WTC11 (cell line): ENCODE results near the gene ESAM. TPM values are rescaled to one million over a fixed set of nuclear protein-coding genes. Genes with fewer than 3 reads are reported as not detected.
A peak's percentile ranks its signal among the peaks of the same experiment; 100 is the strongest.

ENCODE experiments used
- ATAC-seq: fragments of 200-7000 bp; cut with Tn5 transposase; 2 replicates; pipeline ENCODE4 v1.10.0; 2021; ENCODE audit warnings: mild to moderate bottlenecking, moderate library complexity
- CTCF ChIA-PET: fragments of 300-600 bp; sonication (Branson Sonifier 250); formaldehyde crosslinking; loops from one replicate; lab custom pipeline; 2021; ENCODE audit warnings: antibody characterized with exemption; lab: Charles Lee
- POLR2A ChIA-PET: fragments of 350-600 bp; sonication (Branson Sonifier 250); formaldehyde crosslinking; loops from one replicate; lab custom pipeline; 2021; ENCODE audit warnings: antibody characterized with exemption; lab: Charles Lee
- DNase-seq: peaks from one replicate; pipeline ENCODE4 v3.0.0; 2021; ENCODE audit warnings: low spot score
- H3K27ac Mint-ChIP-seq: 2 replicates; pipeline ENCODE4 v1.8.0; 2021; ENCODE audit warnings: mixed read lengths
- H3K27me3 Mint-ChIP-seq: 2 replicates; pipeline ENCODE4 v1.8.0; 2021; ENCODE audit warnings: low read depth, mild to moderate bottlenecking, moderate library complexity, mixed read lengths
- H3K36me3 Mint-ChIP-seq: 2 replicates; pipeline ENCODE4 v1.8.0; 2021; ENCODE audit warnings: mixed read lengths
- H3K4me1 Mint-ChIP-seq: 2 replicates; pipeline ENCODE4 v1.8.0; 2022; ENCODE audit warnings: mixed read lengths
- H3K4me3 Mint-ChIP-seq: 2 replicates; pipeline ENCODE4 v1.8.0; 2021; ENCODE audit warnings: mild to moderate bottlenecking, moderate library complexity, mixed read lengths
- H3K9me3 Mint-ChIP-seq: 2 replicates; pipeline ENCODE4 v1.8.0; 2021; ENCODE audit warnings: mixed read lengths
- CBFB ChIP-seq: sonication (generic); formaldehyde crosslinking; IDR thresholded peaks from 2 replicates; pipeline ENCODE4 v1.8.1; 2022; ENCODE audit warnings: mild to moderate bottlenecking, low read depth, missing genetic modification reagents
- CREB1 ChIP-seq: sonication (generic); formaldehyde crosslinking; IDR thresholded peaks from 2 replicates; pipeline ENCODE4 v1.8.0; 2023; ENCODE audit warnings: mild to moderate bottlenecking, missing genetic modification reagents
- EMX1 ChIP-seq: fragments of 250-450 bp; sonication (Bioruptor Pico); IDR thresholded peaks from 2 replicates; pipeline ENCODE4 v1.8.0; 2021; ENCODE audit warnings: mild to moderate bottlenecking
- FOXJ3 ChIP-seq: sonication (generic); formaldehyde crosslinking; IDR thresholded peaks from 2 replicates; pipeline ENCODE4 v1.9.0; 2021; ENCODE audit warnings: missing genetic modification reagents, mild to moderate bottlenecking, borderline replicate concordance
- GRHL2 ChIP-seq: fragments of 250-450 bp; sonication (Bioruptor Pico); IDR thresholded peaks from 2 replicates; pipeline ENCODE4 v1.8.0; 2022; ENCODE audit warnings: mild to moderate bottlenecking, moderate library complexity; ENCODE audit not compliant: insufficient replicate concordance, severe bottlenecking
- HMGA2 ChIP-seq: fragments of 250-450 bp; sonication (Bioruptor Pico); IDR thresholded peaks from 2 replicates; pipeline ENCODE4 v1.4.0; 2021; ENCODE audit warnings: mild to moderate bottlenecking, moderate library complexity
- IRF2 ChIP-seq: sonication (generic); formaldehyde crosslinking; IDR thresholded peaks from 2 replicates; pipeline ENCODE4 v1.8.0; 2022; ENCODE audit warnings: low read depth, missing genetic modification reagents, borderline replicate concordance
- JAZF1 ChIP-seq: fragments of 250-450 bp; sonication (Bioruptor Pico); IDR thresholded peaks from 2 replicates; pipeline ENCODE4 v1.9.0; 2021; ENCODE audit warnings: moderate library complexity, mild to moderate bottlenecking, inconsistent platforms
- MYBL2 ChIP-seq: sonication (generic); formaldehyde crosslinking; IDR thresholded peaks from 2 replicates; pipeline ENCODE4 v1.8.1; 2023; ENCODE audit warnings: mild to moderate bottlenecking, moderate library complexity, missing genetic modification reagents
- NFATC4 ChIP-seq: fragments of 250-450 bp; sonication (Bioruptor Pico); IDR thresholded peaks from 2 replicates; pipeline ENCODE4 v1.9.0; 2021; ENCODE audit warnings: mild to moderate bottlenecking
- NFYB ChIP-seq: sonication (generic); formaldehyde crosslinking; conservative IDR thresholded peaks from 2 replicates; pipeline ENCODE4 v1.8.0; 2022; ENCODE audit warnings: low read depth, missing genetic modification reagents
- SOX15 ChIP-seq: fragments of 250-450 bp; sonication (Bioruptor Pico); IDR thresholded peaks from 2 replicates; pipeline ENCODE4 v1.9.0; 2021; ENCODE audit warnings: mild to moderate bottlenecking
- TEAD1 ChIP-seq: sonication (generic); formaldehyde crosslinking; IDR thresholded peaks from 2 replicates; pipeline ENCODE4 v1.8.0; 2022; ENCODE audit warnings: mild to moderate bottlenecking, missing genetic modification reagents
- TP53 ChIP-seq: sonication (generic); formaldehyde crosslinking; IDR thresholded peaks from 2 replicates; pipeline ENCODE4 v1.8.1; 2023; ENCODE audit warnings: mild to moderate bottlenecking, missing genetic modification reagents
- ZBTB21 ChIP-seq: sonication (generic); formaldehyde crosslinking; IDR thresholded peaks from 2 replicates; pipeline ENCODE4 v1.8.1; 2023; ENCODE audit warnings: mild to moderate bottlenecking, missing genetic modification reagents, borderline replicate concordance
- ZNF121 ChIP-seq: sonication (generic); formaldehyde crosslinking; IDR thresholded peaks from 2 replicates; pipeline ENCODE4 v1.8.0; 2023; ENCODE audit warnings: missing genetic modification reagents
- ZNF396 ChIP-seq: fragments of 250-450 bp; sonication (Bioruptor Pico); IDR thresholded peaks from 2 replicates; pipeline ENCODE4 v1.8.0; 2021; ENCODE audit warnings: mild to moderate bottlenecking, moderate library complexity, borderline replicate concordance
- total RNA-seq: library from RNA; stranded (reverse); gene quantifications from 3 replicates; pipeline ENCODE4 v1.2.3, GENCODE V29; 2021
- TF ChIP-seq, protein P1 (sequence below): sonication (generic); formaldehyde crosslinking; IDR thresholded peaks from 2 replicates; pipeline ENCODE4 v1.8.0; 2022; ENCODE audit warnings: mild to moderate bottlenecking, missing genetic modification reagents
- TF ChIP-seq, protein P2 (sequence below): sonication (generic); formaldehyde crosslinking; IDR thresholded peaks from 2 replicates; pipeline ENCODE4 v1.8.1; 2023; ENCODE audit warnings: mild to moderate bottlenecking, missing genetic modification reagents
- TF ChIP-seq, protein P3 (sequence below): sonication (generic); formaldehyde crosslinking; IDR thresholded peaks from 2 replicates; pipeline ENCODE4 v1.8.1; 2022; ENCODE audit warnings: mild to moderate bottlenecking, moderate library complexity, missing genetic modification reagents
- TF ChIP-seq, protein P4 (sequence below): sonication (generic); formaldehyde crosslinking; IDR thresholded peaks from 2 replicates; pipeline ENCODE4 v1.8.1; 2022; ENCODE audit warnings: mild to moderate bottlenecking, missing genetic modification reagents, moderate library complexity, borderline replicate concordance
- TF ChIP-seq, protein P5 (sequence below): sonication (generic); formaldehyde crosslinking; IDR thresholded peaks from 2 replicates; pipeline ENCODE4 v1.8.1; 2022; ENCODE audit warnings: low read depth, missing genetic modification reagents, borderline replicate concordance
- TF ChIP-seq, protein P6 (sequence below): sonication (generic); formaldehyde crosslinking; IDR thresholded peaks from 2 replicates; pipeline ENCODE4 v1.8.1; 2022; ENCODE audit warnings: missing genetic modification reagents, borderline replicate concordance

ESAM gene
- total RNA-seq, 1 experiment from 2014 or later = 0.48 TPM

DNA sequence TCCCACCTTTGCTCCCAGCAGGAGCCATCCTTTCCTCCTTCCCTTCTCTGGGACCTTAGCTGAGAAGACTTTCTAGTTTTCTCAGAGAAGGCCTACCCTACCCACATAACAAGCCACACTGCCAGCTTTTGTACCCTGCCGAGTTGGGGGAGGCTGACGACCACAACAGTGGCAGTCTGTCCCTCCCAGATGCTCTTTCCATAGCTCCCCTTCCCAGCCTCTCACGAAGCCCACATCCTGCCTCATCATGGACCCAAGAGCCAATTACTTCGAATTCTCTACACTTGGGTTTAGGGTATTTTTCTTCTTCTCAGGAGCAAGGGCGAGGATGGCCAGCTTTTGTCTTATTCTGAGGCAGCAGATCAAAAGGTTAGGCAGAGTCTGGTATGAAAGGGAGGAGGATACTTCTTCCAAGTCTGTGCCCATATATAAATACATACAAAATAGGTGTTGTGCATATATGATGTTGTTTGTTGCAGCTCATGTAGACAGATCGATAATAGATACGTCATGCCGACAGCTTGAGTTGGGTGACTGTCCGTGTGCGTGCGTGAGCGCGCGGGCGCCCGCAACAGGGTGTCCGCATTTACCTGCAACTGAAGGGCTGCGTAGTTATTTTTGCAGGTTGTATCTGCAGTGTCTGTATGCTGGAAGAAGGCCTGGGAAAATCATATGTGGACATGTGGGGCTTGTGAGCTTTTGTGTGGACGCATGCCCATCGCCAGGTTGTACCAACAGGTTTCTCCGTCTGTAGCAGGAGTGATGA is 23.2 kb downstream of the ESAM start:
- H3K27ac Mint-ChIP-seq = no peak overlapping the region

DNA sequence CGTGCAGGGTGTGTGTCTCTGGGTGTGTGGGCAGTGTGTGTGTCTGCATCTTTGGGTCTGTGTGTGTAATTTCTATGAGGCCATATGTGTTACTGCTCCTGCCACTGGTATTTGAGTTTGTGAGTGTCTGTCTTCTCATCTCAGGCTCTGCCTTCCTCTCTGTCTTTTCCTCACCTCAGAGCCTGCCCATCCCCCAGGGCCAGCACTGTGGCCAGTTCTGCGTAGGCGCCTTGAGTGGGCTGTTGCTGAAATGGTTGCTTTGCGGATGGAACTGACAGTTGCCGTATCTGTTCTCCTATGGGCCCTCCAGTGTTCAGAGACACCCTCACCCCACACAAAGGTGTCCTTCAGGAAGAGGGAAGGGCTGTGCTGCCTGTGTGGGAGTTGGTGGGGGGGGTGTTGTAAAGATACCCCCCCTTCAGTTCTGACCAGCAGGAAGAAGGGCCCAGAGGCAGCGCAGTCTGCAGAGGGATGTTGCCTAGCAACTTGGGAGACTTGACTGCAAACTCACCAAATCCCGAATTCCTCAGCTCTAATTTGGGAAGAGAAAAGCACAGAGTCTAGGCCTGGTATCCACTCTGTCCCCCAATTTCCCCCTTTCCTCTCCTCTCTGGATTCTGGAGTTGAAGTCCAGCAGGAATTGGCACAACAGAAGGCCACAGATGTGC is 24.3 kb downstream of the ESAM start:
- Mint-ChIP-seq H3K36me3 (no peaks in the 10 kb centered on the region), H3K4me3 (no peak overlapping the region), H3K4me1 (peaks cover 25% of the 10 kb centered on the region), H3K9me3 (no peaks in the 10 kb centered on the region), H3K27me3 (peaks cover 87% of the 10 kb centered on the region), H3K27ac (no peak overlapping the region)
- ATAC-seq = no peak
- DNase-seq = no peak
- TF ChIP-seq HMGA2 = no peak
- TF ChIP-seq TEAD1 (CRISPR knock-in tag) = no peak
- TF ChIP-seq, protein P1, sequence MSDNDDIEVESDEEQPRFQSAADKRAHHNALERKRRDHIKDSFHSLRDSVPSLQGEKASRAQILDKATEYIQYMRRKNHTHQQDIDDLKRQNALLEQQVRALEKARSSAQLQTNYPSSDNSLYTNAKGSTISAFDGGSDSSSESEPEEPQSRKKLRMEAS (CRISPR knock-in tag) = no peak
- TF ChIP-seq MYBL2 (CRISPR knock-in tag) = no peak
- TF ChIP-seq NFYB (CRISPR knock-in tag) = no peak
- no peak for TF ChIP-seq NFATC4 (CRISPR knock-in tag)
- no peak for TF ChIP-seq SOX15
- TF ChIP-seq ZNF396 (CRISPR knock-in tag) = no peak
- ChIA-PET POLR2A (no interaction called here), CTCF (interaction anchor here (1.1 to 1.7 kb wide), 5 partner anchors 9 to 138 kb away, joined by 4 to 9 read pairs (median 4); partner anchors contain the start of genes SIAE and SPA17)

More for the DNA sequence above, 23.2 kb downstream of the ESAM start:
- no peaks in the 10 kb centered on the region for H3K36me3 Mint-ChIP-seq
- no peak for TF ChIP-seq CREB1
- 0 out of 2 replicates have a peak, but pooled peaks have one; percentile 14 for TF ChIP-seq TP53 (CRISPR knock-in tag)
- TF ChIP-seq, protein P2, sequence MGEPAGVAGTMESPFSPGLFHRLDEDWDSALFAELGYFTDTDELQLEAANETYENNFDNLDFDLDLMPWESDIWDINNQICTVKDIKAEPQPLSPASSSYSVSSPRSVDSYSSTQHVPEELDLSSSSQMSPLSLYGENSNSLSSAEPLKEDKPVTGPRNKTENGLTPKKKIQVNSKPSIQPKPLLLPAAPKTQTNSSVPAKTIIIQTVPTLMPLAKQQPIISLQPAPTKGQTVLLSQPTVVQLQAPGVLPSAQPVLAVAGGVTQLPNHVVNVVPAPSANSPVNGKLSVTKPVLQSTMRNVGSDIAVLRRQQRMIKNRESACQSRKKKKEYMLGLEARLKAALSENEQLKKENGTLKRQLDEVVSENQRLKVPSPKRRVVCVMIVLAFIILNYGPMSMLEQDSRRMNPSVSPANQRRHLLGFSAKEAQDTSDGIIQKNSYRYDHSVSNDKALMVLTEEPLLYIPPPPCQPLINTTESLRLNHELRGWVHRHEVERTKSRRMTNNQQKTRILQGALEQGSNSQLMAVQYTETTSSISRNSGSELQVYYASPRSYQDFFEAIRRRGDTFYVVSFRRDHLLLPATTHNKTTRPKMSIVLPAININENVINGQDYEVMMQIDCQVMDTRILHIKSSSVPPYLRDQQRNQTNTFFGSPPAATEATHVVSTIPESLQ (CRISPR knock-in tag) = no peak
- TF ChIP-seq ZBTB21 = no peak
- TF ChIP-seq, protein P3, sequence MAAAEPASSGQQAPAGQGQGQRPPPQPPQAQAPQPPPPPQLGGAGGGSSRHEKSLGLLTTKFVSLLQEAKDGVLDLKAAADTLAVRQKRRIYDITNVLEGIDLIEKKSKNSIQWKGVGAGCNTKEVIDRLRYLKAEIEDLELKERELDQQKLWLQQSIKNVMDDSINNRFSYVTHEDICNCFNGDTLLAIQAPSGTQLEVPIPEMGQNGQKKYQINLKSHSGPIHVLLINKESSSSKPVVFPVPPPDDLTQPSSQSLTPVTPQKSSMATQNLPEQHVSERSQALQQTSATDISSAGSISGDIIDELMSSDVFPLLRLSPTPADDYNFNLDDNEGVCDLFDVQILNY (CRISPR knock-in tag) = no peak
- no peak for TF ChIP-seq IRF2 (CRISPR knock-in tag)
- DNase-seq = no peak
- POLR2A ChIA-PET = interaction anchor here (0.6 to 1.1 kb wide), 2 partner anchors 22 to 65 kb away, joined by 3 read pairs; no protein-coding TSS in a partner anchor
- no peaks in the 10 kb centered on the region for H3K9me3 Mint-ChIP-seq
- H3K4me1 Mint-ChIP-seq = peaks cover 25% of the 10 kb centered on the region
- CTCF ChIA-PET = interaction anchor here (1.1 to 1.9 kb wide), 14 partner anchors 8 to 137 kb away, joined by 3 to 14 read pairs (median 6); partner anchors contain the start of genes ROBO3, SIAE and SPA17
- H3K27me3 Mint-ChIP-seq = peaks cover 98% of the 10 kb centered on the region
- peak overlapping the region; percentile 77 for H3K4me3 Mint-ChIP-seq
- no peak for ATAC-seq

DNA sequence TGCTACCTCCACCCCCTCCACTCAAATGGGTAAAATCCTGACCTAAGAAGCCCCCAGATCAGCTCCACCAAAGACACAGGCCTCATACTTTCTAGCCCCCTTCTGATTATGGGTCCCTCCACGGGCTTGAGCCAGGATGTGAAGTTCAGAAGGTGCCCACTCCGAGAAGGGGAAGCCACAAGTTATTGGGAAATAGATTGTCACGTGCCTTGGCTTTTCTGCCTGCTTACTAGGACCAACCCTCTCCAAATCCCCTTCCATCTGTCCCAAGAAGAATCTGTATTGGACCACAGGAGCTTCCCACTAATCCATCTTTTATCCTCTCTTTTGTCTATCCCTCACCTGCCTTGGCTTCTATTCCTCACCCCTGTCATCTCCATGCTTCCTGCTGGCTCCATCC is 25.4 kb downstream of the ESAM start:
- no peak for ATAC-seq
- H3K9me3 Mint-ChIP-seq = no peaks in the 10 kb centered on the region
- no peaks in the 10 kb centered on the region for H3K36me3 Mint-ChIP-seq
- no peak overlapping the region for H3K4me3 Mint-ChIP-seq
- CTCF ChIA-PET = interaction anchor here (0.9 kb wide), 1 partner anchor 10 kb away, joined by 4 read pairs; no protein-coding TSS in a partner anchor
- peaks cover 77% of the 10 kb centered on the region for H3K27me3 Mint-ChIP-seq
- POLR2A ChIA-PET = no interaction called here
- no peak for DNase-seq
- H3K4me1 Mint-ChIP-seq = peaks cover 23% of the 10 kb centered on the region
- no peak overlapping the region for H3K27ac Mint-ChIP-seq
- no peak for TF ChIP-seq ZNF121 (CRISPR knock-in tag)
- TF ChIP-seq, protein P4, sequence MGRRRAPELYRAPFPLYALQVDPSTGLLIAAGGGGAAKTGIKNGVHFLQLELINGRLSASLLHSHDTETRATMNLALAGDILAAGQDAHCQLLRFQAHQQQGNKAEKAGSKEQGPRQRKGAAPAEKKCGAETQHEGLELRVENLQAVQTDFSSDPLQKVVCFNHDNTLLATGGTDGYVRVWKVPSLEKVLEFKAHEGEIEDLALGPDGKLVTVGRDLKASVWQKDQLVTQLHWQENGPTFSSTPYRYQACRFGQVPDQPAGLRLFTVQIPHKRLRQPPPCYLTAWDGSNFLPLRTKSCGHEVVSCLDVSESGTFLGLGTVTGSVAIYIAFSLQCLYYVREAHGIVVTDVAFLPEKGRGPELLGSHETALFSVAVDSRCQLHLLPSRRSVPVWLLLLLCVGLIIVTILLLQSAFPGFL (CRISPR knock-in tag) = no peak
- TF ChIP-seq CBFB (CRISPR knock-in tag) = no peak
- TF ChIP-seq, protein P5, sequence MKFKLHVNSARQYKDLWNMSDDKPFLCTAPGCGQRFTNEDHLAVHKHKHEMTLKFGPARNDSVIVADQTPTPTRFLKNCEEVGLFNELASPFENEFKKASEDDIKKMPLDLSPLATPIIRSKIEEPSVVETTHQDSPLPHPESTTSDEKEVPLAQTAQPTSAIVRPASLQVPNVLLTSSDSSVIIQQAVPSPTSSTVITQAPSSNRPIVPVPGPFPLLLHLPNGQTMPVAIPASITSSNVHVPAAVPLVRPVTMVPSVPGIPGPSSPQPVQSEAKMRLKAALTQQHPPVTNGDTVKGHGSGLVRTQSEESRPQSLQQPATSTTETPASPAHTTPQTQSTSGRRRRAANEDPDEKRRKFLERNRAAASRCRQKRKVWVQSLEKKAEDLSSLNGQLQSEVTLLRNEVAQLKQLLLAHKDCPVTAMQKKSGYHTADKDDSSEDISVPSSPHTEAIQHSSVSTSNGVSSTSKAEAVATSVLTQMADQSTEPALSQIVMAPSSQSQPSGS (CRISPR knock-in tag) = no peak
- no peak for TF ChIP-seq GRHL2 (CRISPR knock-in tag)
- no peak for TF ChIP-seq EMX1 (CRISPR knock-in tag)
- no peak for TF ChIP-seq FOXJ3 (CRISPR knock-in tag)
- TF ChIP-seq ZNF396 (CRISPR knock-in tag) = no peak
- TF ChIP-seq JAZF1 (CRISPR knock-in tag) = no peak
- TF ChIP-seq, protein P6, sequence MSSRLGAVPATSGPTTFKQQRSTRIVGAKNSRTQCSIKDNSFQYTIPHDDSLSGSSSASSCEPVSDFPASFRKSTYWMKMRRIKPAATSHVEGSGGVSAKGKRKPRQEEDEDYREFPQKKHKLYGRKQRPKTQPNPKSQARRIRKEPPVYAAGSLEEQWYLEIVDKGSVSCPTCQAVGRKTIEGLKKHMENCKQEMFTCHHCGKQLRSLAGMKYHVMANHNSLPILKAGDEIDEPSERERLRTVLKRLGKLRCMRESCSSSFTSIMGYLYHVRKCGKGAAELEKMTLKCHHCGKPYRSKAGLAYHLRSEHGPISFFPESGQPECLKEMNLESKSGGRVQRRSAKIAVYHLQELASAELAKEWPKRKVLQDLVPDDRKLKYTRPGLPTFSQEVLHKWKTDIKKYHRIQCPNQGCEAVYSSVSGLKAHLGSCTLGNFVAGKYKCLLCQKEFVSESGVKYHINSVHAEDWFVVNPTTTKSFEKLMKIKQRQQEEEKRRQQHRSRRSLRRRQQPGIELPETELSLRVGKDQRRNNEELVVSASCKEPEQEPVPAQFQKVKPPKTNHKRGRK (CRISPR knock-in tag) = no peak
- TF ChIP-seq, protein P3 (CRISPR knock-in tag) = no peak
